Left colon (tissue), 2 donors: ENCODE data around the gene HGFAC. TPM values are rescaled to one million over a fixed set of nuclear protein-coding genes. Genes with fewer than 3 reads are reported as not detected.

Experiments
- ATAC-seq: fragments of 200-7000 bp; cut with Tn5 transposase; one replicate; pipeline ENCODE4 v1.9.1; 2020; ENCODE audit warnings: mild to moderate bottlenecking, moderate library complexity
- DNase-seq, 2 donors: peaks; one replicate each; pipeline ENCODE4 v3.0.0-alpha.2; 2020
- intact Hi-C, 2 donors: fragments of 100-400 bp; cut with DNase I in 1 of 2; cut with micrococcal nuclease in 1 of 2; formaldehyde crosslinking; loops; one replicate each; pipeline versions ENCODE4 v1.11.2 to v1.14.0; 2022; cut with DNase I, micrococcal nuclease
- total RNA-seq, 2 donors: library from RNA; stranded (reverse); fragmentation: NEBNext Ultra II Directional; extraction: Animal tissue kit (Norgen Biotek cat#: 25700); gene quantifications; one replicate each; pipeline ENCODE4 v1.2.1, GENCODE V29; 2021
- donor health status: DM: no; HTN: no; CAD: no.
- donor health status: DM: yes; HTN: yes; CAD: no.

The HGFAC gene
- total RNA-seq, 2 donors from 2014 or later: not detected

DNA sequence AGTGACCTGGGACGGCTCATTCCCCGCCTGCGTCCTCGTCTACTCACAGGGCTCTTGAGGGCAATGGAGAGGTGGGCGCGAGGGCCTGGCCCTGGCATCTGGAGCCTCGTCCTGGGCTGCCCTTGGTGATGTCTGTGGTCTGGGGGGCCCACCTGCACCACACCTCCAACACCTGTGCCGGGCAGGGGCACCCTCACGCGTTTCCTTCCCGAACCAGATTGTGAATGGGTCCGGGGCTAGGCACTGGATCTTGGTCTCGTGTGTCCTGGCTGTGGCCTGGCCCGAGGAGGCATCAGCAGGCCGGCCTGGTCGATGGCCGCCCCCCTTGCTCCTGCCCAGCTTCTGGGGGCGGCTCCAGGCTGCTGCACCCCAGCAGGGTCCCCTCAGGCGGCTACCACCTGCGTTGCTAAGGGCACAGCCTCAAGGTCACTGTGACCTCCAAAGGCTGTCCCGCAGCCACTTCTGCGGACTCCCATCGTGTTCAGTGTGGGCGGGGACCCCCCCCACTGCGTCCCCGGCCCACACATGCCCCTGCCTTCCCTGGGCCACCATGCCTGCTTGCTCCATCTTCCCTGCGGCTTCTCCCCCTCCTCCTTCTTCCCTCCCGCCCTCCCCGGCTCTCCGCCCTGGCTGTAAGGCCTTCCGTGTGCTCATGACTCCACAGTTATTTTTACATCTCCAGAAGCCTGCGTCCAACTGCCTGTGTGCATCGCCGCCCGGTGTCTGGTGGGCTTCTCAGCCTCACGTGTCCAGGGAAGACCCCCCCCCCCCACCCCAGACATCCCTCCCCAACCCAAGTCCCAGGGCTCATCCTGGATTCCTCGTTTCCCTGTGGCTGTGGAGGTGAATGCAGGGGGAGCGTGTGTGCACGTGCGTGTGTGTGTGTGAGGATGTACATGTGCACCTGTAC lies 25.2 kb downstream of the HGFAC start:
- peak in 1 of 2 donors; percentile 1 for DNase-seq
- intact Hi-C loops: no loop called here
- no peak for ATAC-seq

DNA sequence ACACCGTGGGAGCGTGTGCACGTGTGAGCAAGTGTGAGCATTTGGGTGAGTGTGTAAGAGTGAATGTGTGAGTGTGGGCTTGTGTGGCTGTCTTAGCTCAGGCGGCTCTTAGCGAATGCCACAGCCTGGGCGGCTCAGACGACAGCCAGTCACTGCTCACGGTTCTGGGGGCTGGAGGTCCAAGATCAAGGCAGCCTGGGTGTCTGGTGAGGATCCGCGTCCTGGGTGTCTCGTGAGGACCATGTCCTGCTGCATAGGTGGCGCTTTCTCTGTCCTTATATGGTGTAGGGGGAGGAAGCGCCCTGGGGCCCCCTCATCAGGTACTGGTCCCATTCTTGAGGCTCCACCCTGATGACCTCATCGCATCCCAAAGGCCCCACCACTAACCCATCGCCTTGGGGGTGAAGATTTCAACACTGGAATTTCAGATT lies 25.8 kb downstream of the HGFAC start:
- no peak for DNase-seq
- intact Hi-C loops: no loop called here
- ATAC-seq: no peak

- no peak for DNase-seq
- intact Hi-C loops: no loop called here
Measured at GRCh38 chr4:3468154-3468553, 26.4 kb downstream of the HGFAC start.

DNA sequence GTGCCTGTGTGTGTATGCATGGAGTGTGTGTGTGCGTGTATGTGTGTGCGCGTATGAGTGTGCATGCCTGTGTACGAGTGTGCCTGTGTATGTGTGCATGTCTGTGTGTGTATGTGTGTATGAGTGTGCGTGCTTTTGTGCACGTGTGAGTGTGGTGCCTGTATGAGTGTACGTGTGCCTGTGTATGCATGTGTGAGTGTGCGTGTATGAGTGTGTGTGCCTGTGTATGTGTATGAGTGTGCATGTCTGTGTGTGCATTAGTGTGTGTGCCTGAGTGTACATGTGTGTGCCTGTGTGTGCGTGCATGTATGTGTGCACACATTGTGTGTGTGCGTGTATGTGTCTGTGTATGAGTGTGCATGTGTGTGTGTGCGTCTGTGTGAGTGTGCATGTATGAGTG lies 27.0 kb downstream of the HGFAC start:
- ATAC-seq: no peak
- no peak for DNase-seq
- intact Hi-C loops: no loop called here

More at GRCh38 chr4:3468154-3468553, 26.4 kb downstream of the HGFAC start:
- no peak for ATAC-seq

- intact Hi-C loops: no loop called here
- peak; percentile 24 for ATAC-seq
Measured at GRCh38 chr4:3469386-3470243, 27.8 kb downstream of the HGFAC start.

GRCh38 chr4:3470244-3471097 lies 28.7 kb downstream of the HGFAC start:
- intact Hi-C loops: no loop called here
- ATAC-seq (peak; percentile 72), DNase-seq (peak; percentile 39 to 43)

More at GRCh38 chr4:3469386-3470243, 27.8 kb downstream of the HGFAC start:
- DNase-seq: no peak

- ATAC-seq (no peak), DNase-seq (no peak)
- intact Hi-C loops: no loop called here
Measured at GRCh38 chr4:3471098-3471760, 29.5 kb downstream of the HGFAC start.

DNA sequence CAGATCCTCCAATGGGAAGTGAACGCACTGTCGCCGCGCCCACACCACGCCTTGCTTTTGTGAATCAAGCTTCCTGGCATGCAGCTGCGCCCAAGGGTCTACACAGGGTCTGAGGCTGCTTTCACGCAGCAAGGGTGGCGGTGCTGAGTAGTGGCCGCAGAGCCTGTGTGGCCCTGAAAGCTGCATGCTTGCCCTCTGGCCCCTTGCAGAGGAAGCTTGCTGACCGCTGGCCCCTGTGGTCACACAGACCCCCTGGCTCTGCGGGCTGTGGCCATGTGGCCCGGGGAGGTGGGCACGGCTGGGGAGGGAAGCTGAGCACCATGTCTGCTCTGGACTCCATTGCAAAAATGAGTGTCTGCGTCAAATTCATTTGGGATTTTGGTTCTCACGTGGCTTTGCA lies 30.1 kb downstream of the HGFAC start:
- DNase-seq (no peak), ATAC-seq (no peak)
- intact Hi-C loops: no loop called here

DNA sequence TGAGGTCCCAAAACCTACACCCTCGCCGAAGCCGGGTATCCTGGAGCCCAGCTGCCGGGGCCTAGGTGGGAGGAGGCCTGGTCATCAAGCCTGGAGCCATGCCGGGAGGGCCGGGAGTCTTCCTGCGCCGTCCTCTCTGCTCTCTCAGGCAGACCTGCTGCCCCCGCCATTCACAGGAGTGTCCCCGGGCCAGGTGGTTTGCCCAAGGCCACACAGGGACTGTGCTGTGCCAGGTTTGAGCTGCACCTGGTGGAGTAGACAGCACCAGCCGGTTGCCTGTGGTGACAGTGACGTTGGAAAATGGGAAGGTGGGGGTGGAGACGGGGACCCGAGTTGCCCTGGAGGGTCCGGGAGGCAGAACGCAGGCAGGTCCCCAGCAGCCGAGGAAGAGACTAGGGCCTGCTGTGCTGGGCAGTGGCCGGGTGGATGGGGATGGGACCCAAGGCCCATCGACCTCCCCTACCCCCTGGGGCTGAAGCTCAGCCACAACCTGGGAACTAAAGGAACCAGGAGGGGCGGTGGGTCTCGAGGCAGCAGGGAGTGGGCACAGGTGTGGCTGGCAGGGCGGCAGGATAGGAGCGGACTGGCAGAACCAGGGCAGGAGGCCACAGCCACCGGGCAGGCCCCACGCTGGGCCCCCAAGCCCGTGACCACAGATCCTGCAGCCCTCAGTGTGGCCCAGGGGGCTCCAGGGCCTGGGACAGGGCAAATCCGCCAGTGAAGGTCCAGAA lies 30.8 kb downstream of the HGFAC start:
- ATAC-seq (no peak), DNase-seq (no peak)
- intact Hi-C loops: no loop called here

DNA sequence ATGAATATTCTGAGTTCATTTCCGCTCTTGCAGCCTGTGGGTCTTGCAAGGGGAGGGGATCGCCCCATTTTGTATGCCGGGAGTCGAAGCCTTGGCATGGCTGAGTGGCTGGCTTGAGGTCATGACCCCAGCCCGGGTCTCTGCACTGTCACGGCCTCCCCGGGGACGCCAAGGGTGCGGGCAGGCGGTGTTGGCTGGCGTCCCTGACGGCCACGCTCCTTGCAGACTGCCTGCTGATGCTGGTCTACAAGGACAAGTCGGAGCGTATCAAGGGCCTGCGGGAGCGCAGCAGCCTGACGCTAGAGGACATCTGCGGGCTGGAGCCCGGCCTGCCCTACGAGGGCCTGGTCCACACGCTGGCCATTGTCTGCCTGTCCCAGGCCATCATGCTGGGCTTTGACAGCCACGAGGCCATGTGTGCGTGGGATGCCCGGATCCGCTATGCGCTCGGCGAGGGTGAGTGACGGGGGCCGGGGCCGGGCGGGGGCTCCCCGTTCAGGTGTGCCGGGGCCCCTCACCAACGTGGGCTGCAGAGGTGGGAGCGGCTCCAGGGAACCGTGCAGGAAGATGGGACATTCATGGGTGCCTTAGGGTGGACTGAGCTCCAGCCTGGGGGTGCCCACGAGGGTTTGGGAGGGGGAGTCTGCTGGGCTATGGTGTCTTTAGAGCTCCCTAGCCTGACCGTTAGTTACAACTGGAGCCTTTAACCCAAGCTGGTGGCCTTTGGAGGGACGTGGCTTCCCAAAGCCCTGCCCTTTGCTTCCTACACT lies 31.6 kb downstream of the HGFAC start:
- ATAC-seq (no peak), DNase-seq (no peak)
- intact Hi-C loops: no loop called here

DNA sequence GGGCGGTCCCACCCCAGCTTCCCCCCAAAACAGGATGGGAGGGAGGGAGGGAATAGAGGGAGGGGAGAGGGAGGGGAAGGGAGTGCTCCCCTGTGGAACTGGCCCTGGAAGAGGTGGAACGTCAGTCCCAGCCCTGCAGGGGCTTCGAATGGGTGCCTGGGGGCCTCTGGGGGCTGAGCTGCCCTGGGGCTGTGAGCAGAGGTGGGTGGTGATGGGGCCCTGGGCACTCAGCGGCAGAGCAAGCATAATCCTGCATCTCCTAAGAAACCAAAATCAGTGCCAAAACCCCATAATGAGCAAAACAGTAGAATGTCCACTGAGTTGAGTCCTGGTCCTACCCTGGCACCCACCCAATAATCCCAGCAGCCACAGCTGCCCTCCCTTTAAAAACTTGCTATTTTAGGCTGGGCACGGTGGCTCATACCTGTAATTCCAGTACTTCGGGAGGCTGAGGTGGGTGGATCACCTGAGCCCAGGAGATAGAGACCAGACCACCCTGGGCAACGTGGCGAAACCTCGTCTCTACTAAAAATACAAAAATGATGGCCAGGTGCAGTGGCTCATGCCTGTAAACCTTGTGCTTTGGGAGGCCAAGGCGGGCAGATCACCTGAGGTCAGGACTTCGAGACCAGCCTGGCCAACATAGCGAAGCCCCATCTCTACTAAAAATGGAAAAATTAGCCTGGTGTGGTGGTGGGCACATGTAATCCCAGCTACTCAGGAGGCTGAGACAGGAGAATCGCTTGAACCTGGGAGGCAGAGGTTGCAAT lies 32.4 kb downstream of the HGFAC start:
- DNase-seq (no peak), ATAC-seq (no peak)
- intact Hi-C loops: no loop called here

DNA sequence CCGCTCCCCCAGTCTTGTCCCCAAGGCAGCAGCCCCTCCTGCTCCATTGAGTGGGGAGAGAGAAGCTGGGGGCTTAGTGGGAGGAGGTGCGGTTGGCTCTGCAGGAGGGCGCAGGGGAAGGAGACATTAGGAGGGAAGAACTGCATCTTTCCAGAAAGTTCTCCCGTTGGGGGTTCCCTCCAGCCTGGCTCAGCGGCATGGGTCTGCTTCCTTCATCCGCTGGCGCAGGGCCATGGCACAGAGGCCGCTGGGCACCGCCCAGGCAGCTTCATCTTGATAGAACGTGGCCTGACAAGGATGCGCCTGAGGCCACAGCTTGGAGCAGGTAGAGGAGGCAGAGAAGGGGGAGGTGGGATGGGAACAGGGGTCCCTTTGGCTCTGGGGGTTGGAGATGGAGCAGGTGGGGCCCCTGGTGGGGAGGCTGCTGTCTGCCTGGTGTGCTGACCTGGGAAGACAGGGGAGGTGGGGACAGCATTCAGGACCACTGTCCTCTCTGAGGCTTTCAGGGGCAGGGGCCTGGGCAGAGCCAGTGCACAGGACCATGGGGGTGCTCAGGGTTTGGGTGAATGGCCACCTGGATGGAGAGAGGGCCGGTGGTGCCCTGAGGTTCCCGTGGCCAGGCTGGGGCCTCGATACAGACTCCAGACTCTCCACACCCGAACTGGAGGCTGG lies 33.4 kb downstream of the HGFAC start:
- ATAC-seq (no peak), DNase-seq (no peak)
- intact Hi-C loops: no loop called here

GRCh38 chr4:3475713-3476260 lies 34.0 kb downstream of the HGFAC start:
- ATAC-seq: no peak

GRCh38 chr4:3476341-3476747 lies 34.6 kb downstream of the HGFAC start:
- DNase-seq (no peak), ATAC-seq (no peak)
- intact Hi-C loops: no loop called here

More at GRCh38 chr4:3475713-3476260, 34.0 kb downstream of the HGFAC start:
- DNase-seq: no peak
- intact Hi-C loops: no loop called here

- intact Hi-C loops: no loop called here
- DNase-seq: no peak
- ATAC-seq: no peak
Measured at GRCh38 chr4:3476936-3477749, 35.4 kb downstream of the HGFAC start.
